Vagina (tissue), 2 donors: ENCODE data around the gene GOLGA6A. TPM values are rescaled to one million over a fixed set of nuclear protein-coding genes. Genes with fewer than 3 reads are reported as not detected.
A peak's percentile ranks its signal among the peaks of the same experiment; 100 is the strongest.

Experiments used
- DNase-seq, 2 donors: peaks; one replicate each; pipeline ENCODE4 v3.0.0-alpha.2; 2017; ENCODE audit errors: extremely low spot score in 2 of 2
- H3K27ac ChIP-seq: fragments of 200-600 bp; sonication (generic); one replicate; pipeline ENCODE4 v1.5.1; 2019
- H3K27me3 ChIP-seq: fragments of 200-600 bp; sonication (generic); one replicate; pipeline ENCODE4 v1.5.1; 2019
- H3K36me3 ChIP-seq, 2 donors: fragments of 200-600 bp; sonication (generic); one replicate each; pipeline ENCODE4 v1.5.1; 2017 to 2019
- H3K4me1 ChIP-seq: fragments of 200-600 bp; sonication (generic); one replicate; pipeline ENCODE4 v1.5.1; 2019
- H3K4me3 ChIP-seq, 2 donors: fragments of 200-600 bp; sonication (generic); 1 replicate in 1 of 2; 2 replicates in 1 of 2; pipeline ENCODE4 v1.5.1; 2016 to 2019
- H3K9me3 ChIP-seq: fragments of 200-600 bp; sonication (generic); one replicate; pipeline ENCODE4 v1.5.1; 2019
- POLR2A ChIP-seq, 2 donors: fragments of 450-650 bp; IDR thresholded peaks; one replicate each; pipeline ENCODE4 v1.6.1; 2017; ENCODE audit warnings: antibody characterized with exemption in 2 of 2, mild to moderate bottlenecking in 2 of 2, moderate library complexity in 2 of 2
- POLR2AphosphoS5 ChIP-seq, 2 donors: sonication (generic); formaldehyde crosslinking; IDR thresholded peaks; one replicate each; pipeline ENCODE4 v1.9.0; 2017; ENCODE audit warnings: antibody characterized with exemption in 2 of 2, mild to moderate bottlenecking in 2 of 2, low read depth in 1 of 2; ENCODE audit not compliant: insufficient read depth in 1 of 2
- intact Hi-C: fragments of 100-400 bp; cut with DNase I; formaldehyde crosslinking; loops from one replicate; pipeline ENCODE4 v1.15.1; 2023
- total RNA-seq: library from RNA; depleted of rRNA; stranded (reverse); fragments of >200 nt; gene quantifications from one replicate; pipeline ENCODE4 v1.2.3, GENCODE V29; 2016
- TF ChIP-seq, protein P1 (sequence below), 3 experiments: fragments of 450-650 bp in 2 of 3; fragments of 200-600 bp in 1 of 3; sonication (generic) in 1 of 3; IDR thresholded peaks; one replicate each; pipeline ENCODE4 v1.5.1; 2017 to 2019; ENCODE audit warnings: antibody characterized with exemption in 3 of 3, mild to moderate bottlenecking in 2 of 3, moderate library complexity in 2 of 3

The GOLGA6A gene
- total RNA-seq, 1 donor from 2014 or later: 0.25 TPM

DNA sequence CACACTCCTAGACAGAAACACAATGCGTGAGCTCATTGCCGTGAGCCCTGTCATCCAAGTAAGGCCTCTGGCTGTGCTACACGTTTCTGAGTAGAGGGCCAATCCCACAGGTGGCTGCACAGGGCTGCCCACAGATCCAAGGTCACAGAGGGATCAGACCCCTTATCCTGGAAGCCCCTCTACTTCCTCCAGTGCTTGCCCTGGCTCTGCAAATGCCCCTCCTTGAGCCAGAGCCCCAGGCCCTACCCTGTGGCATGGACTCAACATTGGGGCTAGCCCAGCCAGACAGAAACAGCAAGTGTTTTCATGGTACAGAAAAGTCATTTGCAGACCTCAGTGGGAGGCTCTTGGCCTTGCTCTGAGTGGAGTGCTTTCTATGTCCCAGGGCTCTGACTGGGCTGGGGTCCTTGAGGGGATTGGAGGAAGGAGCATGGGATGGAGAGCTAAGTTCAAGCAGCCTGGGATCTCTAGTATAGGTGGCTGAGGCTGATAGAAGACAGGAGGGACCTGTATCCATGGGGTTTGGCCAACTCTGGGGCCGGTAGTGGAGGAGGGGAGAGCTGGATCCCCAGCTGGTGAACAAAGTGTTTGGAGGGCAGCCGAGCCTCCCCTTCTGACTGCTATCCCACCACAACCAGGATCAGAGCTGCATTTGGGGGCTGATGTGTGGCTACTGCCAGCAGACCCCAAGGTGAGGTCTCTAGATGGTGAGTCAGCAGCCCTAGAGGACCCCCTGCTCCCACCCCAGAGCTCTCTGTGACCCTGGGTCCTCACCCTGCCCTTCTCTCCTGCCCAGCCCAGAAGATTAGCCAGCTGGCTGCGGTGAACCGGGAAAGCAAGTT, 38.7 kb downstream of the GOLGA6A start:
- intact Hi-C loops: loop anchor here (5.0 kb wide), 1 partner anchor 71 kb away; no protein-coding TSS in a partner anchor
- peak overlapping the region; percentile 20 for H3K27ac ChIP-seq
- TF ChIP-seq, protein P1, sequence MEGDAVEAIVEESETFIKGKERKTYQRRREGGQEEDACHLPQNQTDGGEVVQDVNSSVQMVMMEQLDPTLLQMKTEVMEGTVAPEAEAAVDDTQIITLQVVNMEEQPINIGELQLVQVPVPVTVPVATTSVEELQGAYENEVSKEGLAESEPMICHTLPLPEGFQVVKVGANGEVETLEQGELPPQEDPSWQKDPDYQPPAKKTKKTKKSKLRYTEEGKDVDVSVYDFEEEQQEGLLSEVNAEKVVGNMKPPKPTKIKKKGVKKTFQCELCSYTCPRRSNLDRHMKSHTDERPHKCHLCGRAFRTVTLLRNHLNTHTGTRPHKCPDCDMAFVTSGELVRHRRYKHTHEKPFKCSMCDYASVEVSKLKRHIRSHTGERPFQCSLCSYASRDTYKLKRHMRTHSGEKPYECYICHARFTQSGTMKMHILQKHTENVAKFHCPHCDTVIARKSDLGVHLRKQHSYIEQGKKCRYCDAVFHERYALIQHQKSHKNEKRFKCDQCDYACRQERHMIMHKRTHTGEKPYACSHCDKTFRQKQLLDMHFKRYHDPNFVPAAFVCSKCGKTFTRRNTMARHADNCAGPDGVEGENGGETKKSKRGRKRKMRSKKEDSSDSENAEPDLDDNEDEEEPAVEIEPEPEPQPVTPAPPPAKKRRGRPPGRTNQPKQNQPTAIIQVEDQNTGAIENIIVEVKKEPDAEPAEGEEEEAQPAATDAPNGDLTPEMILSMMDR (IDR thresholded peaks at IDR 0.05): no peak
- TF ChIP-seq POLR2AphosphoS5 (IDR thresholded peaks at IDR 0.05; ENCODE audit: insufficient read depth in 1 of 2, low read depth in 1 of 2) (no peak), POLR2A (IDR thresholded peaks at IDR 0.05) (no peak)
- no peak overlapping the region for H3K4me3 ChIP-seq
- no peaks in the 10 kb centered on the region for H3K27me3 ChIP-seq
- H3K36me3 ChIP-seq: peaks cover 0 to 8% of the 10 kb centered on the region in 2 donors
- H3K4me1 ChIP-seq: peaks cover 43% of the 10 kb centered on the region
- peak in 1 of 2 donors; percentile 86 for DNase-seq
- no peaks in the 10 kb centered on the region for H3K9me3 ChIP-seq

DNA sequence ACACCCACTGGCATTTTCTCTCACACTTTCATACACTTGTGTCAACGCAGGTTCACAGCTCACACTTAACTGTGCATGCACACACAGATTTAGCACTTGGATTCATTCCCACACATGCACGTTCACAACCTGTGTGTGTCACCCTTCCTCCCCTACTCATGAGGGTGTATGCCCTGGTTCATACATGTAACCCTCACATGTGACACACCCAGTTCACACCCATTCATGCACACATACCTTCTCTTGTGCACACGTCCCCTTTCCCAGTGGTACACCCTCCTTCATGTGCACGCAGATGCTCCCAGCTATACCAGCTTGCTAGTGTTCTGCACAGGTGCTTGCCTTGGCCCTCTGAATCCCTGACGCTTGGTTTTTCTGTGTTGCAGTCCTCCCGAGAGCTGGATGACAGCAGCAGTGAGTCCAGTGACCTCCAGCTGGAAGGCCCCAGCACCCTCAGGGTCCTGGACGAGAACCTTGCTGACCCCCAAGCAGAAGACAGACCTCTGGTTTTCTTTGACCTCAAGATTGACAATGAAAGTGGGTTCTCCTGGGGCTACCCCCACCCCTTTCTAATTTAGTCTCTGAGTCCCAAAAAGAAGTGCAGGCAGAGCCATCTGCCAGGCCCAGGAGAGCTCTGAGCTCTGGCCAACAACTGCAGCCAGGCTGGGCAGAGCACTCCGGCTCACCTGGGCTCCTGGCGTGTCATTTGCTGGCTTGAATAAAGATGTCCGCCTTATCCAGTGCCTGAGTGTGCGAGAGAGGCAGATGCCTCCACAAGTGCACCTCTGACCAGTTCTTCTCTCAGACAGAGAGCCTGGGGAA, 39.5 kb downstream of the GOLGA6A start:
- H3K36me3 ChIP-seq: peaks cover 0 to 8% of the 10 kb centered on the region in 2 donors
- no peaks in the 10 kb centered on the region for H3K27me3 ChIP-seq
- no peak overlapping the region for H3K27ac ChIP-seq
- no peaks in the 10 kb centered on the region for H3K9me3 ChIP-seq
- H3K4me1 ChIP-seq: peaks cover 37% of the 10 kb centered on the region
- no peak overlapping the region for H3K4me3 ChIP-seq
- peak in 1 of 2 donors; percentile 84 for DNase-seq
- intact Hi-C loops: loop anchor here (5.0 kb wide), 1 partner anchor 71 kb away; no protein-coding TSS in a partner anchor
- TF ChIP-seq, protein P1 (IDR thresholded peaks at IDR 0.05): no peak
- TF ChIP-seq POLR2A (IDR thresholded peaks at IDR 0.05) (no peak), POLR2AphosphoS5 (IDR thresholded peaks at IDR 0.05; ENCODE audit: insufficient read depth in 1 of 2, low read depth in 1 of 2) (no peak)

DNA sequence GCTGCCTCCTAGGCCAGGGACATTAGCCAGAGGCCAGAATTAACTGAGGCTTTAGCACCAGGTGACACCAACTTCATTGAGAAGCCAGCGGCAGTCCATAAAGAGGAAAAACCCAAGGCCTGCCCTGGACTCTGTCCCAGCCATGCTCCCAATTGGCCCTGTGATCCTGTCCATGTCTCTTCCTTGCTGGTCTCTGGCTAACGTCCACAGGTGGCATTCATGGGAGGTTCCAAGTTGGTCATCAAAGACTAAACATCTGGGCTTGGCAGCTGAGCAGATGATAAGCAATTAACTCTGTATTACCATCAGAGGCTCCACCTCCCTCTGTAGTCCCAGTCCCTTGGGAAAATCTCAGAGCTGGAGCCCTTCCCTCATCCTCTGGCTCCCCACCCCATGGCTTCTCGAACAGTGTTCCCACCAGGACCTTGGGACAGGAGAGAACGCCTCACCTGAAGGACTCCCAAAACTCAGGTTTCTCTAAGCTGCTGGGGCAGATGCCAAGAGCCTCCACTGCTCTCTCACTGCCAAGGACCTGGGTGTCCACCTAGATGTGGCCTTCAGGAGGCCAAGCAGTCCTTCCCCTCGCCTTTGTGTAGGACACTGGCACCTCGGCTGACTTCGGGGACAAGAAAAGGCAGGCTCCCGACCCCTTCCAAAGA, 40.4 kb downstream of the GOLGA6A start:
- peaks cover 0 to 16% of the 10 kb centered on the region in 2 donors for H3K36me3 ChIP-seq
- intact Hi-C loops: loop anchor here (5.0 kb wide), 1 partner anchor 70 kb away; no protein-coding TSS in a partner anchor
- DNase-seq: no peak
- TF ChIP-seq POLR2AphosphoS5 (IDR thresholded peaks at IDR 0.05; ENCODE audit: insufficient read depth in 1 of 2, low read depth in 1 of 2): no peak
- TF ChIP-seq, protein P1 (IDR thresholded peaks at IDR 0.05): no peak
- TF ChIP-seq POLR2A (IDR thresholded peaks at IDR 0.05): no peak
- H3K9me3 ChIP-seq: no peaks in the 10 kb centered on the region
- peaks cover 28% of the 10 kb centered on the region for H3K4me1 ChIP-seq
- no peak overlapping the region for H3K27ac ChIP-seq
- no peaks in the 10 kb centered on the region for H3K27me3 ChIP-seq
- no peak overlapping the region for H3K4me3 ChIP-seq

DNA sequence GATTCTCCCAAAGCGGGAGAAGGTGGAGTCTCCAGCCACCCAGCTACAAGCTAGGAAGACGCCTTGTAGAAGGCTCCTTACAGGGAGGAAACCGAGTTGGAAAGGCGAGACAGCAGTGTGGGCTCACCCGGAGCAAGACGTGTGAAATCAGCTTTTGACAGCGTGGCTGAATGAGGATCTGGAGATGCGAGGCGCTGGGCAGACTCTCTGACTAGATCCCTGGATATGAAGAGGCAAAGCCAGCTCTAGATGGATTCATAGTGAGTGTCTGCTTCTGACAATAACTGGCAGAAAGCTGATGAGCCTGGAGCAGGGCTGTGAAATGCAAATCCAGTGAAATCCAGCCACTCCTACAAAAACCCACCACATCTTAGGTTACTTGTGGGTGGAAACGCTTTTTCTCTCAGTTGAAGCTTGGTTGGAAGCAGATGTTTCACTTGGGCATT, 41.0 kb downstream of the GOLGA6A start:
- no peak for DNase-seq
- Histone ChIP-seq H3K27ac (peak overlapping the region; percentile 49), H3K36me3 (peaks cover 0 to 19% of the 10 kb centered on the region in 2 donors), H3K27me3 (no peaks in the 10 kb centered on the region), H3K4me3 (no peak overlapping the region), H3K9me3 (no peaks in the 10 kb centered on the region), H3K4me1 (peaks cover 26% of the 10 kb centered on the region)
- intact Hi-C loops: loop anchor here (5.0 kb wide), 1 partner anchor 69 kb away; no protein-coding TSS in a partner anchor
- TF ChIP-seq, protein P1 (IDR thresholded peaks at IDR 0.05): no peak
- TF ChIP-seq POLR2AphosphoS5 (IDR thresholded peaks at IDR 0.05; ENCODE audit: insufficient read depth in 1 of 2, low read depth in 1 of 2): no peak
- no peak for TF ChIP-seq POLR2A (IDR thresholded peaks at IDR 0.05)
